G401 (cell line): ENCODE measurements around the gene ENTR1. TPM values are rescaled to one million over a fixed set of nuclear protein-coding genes. Genes with fewer than 3 reads are reported as not detected.
"Not testable (repeated sequence)": the region's sequence is repeated elsewhere in the genome, so short reads cannot be mapped to it uniquely, and the experiment has no call there.

Experiments used
- DNase-seq: peaks from one replicate; pipeline ENCODE4 v3.0.0-alpha.2; 2015; ENCODE audit warnings: low spot score
- in situ Hi-C: cut with HindIII; loops from 2 replicates; pipeline ENCODE4 v1.10.0; 2016; ENCODE audit warnings: low sequenced_read_pairs, mixed read lengths
- total RNA-seq: library from RNA; depleted of rRNA; stranded (reverse); fragments of >200 nt; shearing (Covaris generic); gene quantifications from 2 replicates; pipeline ENCODE4 v1.2.3, GENCODE V29; 2014

Gene ENTR1
- total RNA-seq, 1 experiment from 2014 or later = 97.9 TPM

- in situ Hi-C loops = no loop called here
Observed at GRCh38 chr9:136424750-136425362, 14.4 kb upstream of the ENTR1 start.

GRCh38 chr9:136423432-136424146, 13.2 kb upstream of the ENTR1 start:
- in situ Hi-C loops = no loop called here
- no peak for DNase-seq

More at GRCh38 chr9:136424750-136425362, 14.4 kb upstream of the ENTR1 start:
- DNase-seq = no peak

- in situ Hi-C loops = no loop called here
Observed at GRCh38 chr9:136422876-136423275, 12.5 kb upstream of the ENTR1 start.

GRCh38 chr9:136421791-136422190, 11.4 kb upstream of the ENTR1 start:
- in situ Hi-C loops = no loop called here
- no peak for DNase-seq

More at GRCh38 chr9:136422876-136423275, 12.5 kb upstream of the ENTR1 start:
- no peak for DNase-seq

GRCh38 chr9:136419092-136419420, 8.6 kb upstream of the ENTR1 start:
- DNase-seq = no peak
- in situ Hi-C loops = no loop called here

- no peak for DNase-seq
- in situ Hi-C loops = no loop called here
Observed at GRCh38 chr9:136418182-136419091, 8.0 kb upstream of the ENTR1 start.

- in situ Hi-C loops = no loop called here
- no peak for DNase-seq
Observed at GRCh38 chr9:136416914-136417313, 6.5 kb upstream of the ENTR1 start.

- in situ Hi-C loops = no loop called here
- no peak for DNase-seq
Observed at GRCh38 chr9:136416427-136416826, 6.0 kb upstream of the ENTR1 start.

GRCh38 chr9:136412962-136413361, 2.5 kb upstream of the ENTR1 start:
- DNase-seq = no peak
- in situ Hi-C loops = no loop called here

- in situ Hi-C loops = no loop called here
- DNase-seq = no peak
Observed at GRCh38 chr9:136411378-136411777, 964 bp upstream of the ENTR1 start.

GRCh38 chr9:136409557-136410455, 608 bp downstream of the ENTR1 start:
- in situ Hi-C loops = no loop called here
- DNase-seq = peak; percentile 25

GRCh38 chr9:136407911-136408310, 2.5 kb downstream of the ENTR1 start:
- in situ Hi-C loops = no loop called here

GRCh38 chr9:136407061-136407460, 3.4 kb downstream of the ENTR1 start:
- in situ Hi-C loops = not testable (repeated sequence)

More at GRCh38 chr9:136407911-136408310, 2.5 kb downstream of the ENTR1 start:
- no peak for DNase-seq

GRCh38 chr9:136405904-136406303, 4.5 kb downstream of the ENTR1 start:
- in situ Hi-C loops, DNase-seq: not testable (repeated sequence)

More at GRCh38 chr9:136407061-136407460, 3.4 kb downstream of the ENTR1 start:
- DNase-seq = not testable (repeated sequence)

- in situ Hi-C loops = no loop called here
- no peak for DNase-seq
Observed at GRCh38 chr9:136405481-136405880, 4.9 kb downstream of the ENTR1 start.

- DNase-seq = no peak
- in situ Hi-C loops = no loop called here
Observed at GRCh38 chr9:136404801-136405136, 5.6 kb downstream of the ENTR1 start.

- in situ Hi-C loops = no loop called here
- DNase-seq = no peak
Observed at GRCh38 chr9:136403915-136404800, 6.3 kb downstream of the ENTR1 start.

- in situ Hi-C loops = no loop called here
- DNase-seq = no peak
Observed at GRCh38 chr9:136403538-136403914, 6.9 kb downstream of the ENTR1 start.
